B cell (primary cell): ENCODE results near the gene MEIS2. TPM values are rescaled to one million over a fixed set of nuclear protein-coding genes. Genes with fewer than 3 reads are reported as not detected.

Experiments used
- ATAC-seq: fragments of 200-7000 bp; cut with Tn5 transposase; one replicate; pipeline ENCODE4 v1.10.0; 2021; ENCODE audit warnings: low read depth, mild to moderate bottlenecking, moderate number of reproducible peaks, moderate library complexity
- CTCF ChIA-PET: fragments of 350-600 bp; sonication (Branson Sonifier 250); formaldehyde crosslinking; loops from one replicate; lab custom pipeline; 2021; ENCODE audit warnings: antibody characterized with exemption, inconsistent platforms; lab: Charles Lee
- POLR2A ChIA-PET: fragments of 350-600 bp; sonication (Branson Sonifier 250); formaldehyde crosslinking; loops from one replicate; lab custom pipeline; 2021; ENCODE audit warnings: antibody characterized with exemption; lab: Charles Lee
- DNase-seq: peaks from one replicate; pipeline ENCODE4 v3.0.0; 2013
- H2AFZ ChIP-seq: 2 replicates; pipeline ENCODE4 v1.6.1; 2012; ENCODE audit warnings: mild to moderate bottlenecking, low read depth, low read length; ENCODE audit not compliant: insufficient read depth, poor library complexity, severe bottlenecking
- H3K27ac ChIP-seq, 2 donors: 1 replicate in 1 of 2; 2 replicates in 1 of 2; pipeline ENCODE4 v1.5.1; 2012 to 2013; ENCODE audit warnings: low read length in 2 of 2, mild to moderate bottlenecking in 2 of 2, moderate library complexity in 1 of 2
- H3K27me3 ChIP-seq, 4 experiments: fragments of 200-600 bp in 1 of 4; sonication (generic) in 1 of 4; replicated peaks in 1 of 4; 1 replicate in 2 of 4; 2 replicates in 2 of 4; pipeline versions ENCODE4 v1.6.1 to v1.7.0; 2013 to 2016; ENCODE audit warnings: low read length in 3 of 4, mild to moderate bottlenecking in 2 of 4, mixed read lengths in 1 of 4, moderate library complexity in 1 of 4; ENCODE audit not compliant: insufficient read depth in 4 of 4, control insufficient read depth in 3 of 4; ENCODE audit errors: control extremely low read depth in 1 of 4
- H3K36me3 ChIP-seq, 2 experiments: replicated peaks in 1 of 2; 1 replicate in 1 of 2; 2 replicates in 1 of 2; pipeline versions ENCODE4 v1.6.1 to v1.7.1; 2013; ENCODE audit warnings: low read length in 1 of 2; ENCODE audit not compliant: insufficient read depth in 2 of 2, control insufficient read depth in 1 of 2; ENCODE audit errors: control extremely low read depth in 1 of 2, extremely low read depth in 1 of 2
- H3K4me1 ChIP-seq, 2 donors: fragments of 200-600 bp in 1 of 2; sonication (generic) in 1 of 2; 1 replicate in 1 of 2; 2 replicates in 1 of 2; pipeline versions ENCODE4 v1.5.1 to v1.6.1; 2013 to 2017; ENCODE audit warnings: low read length in 2 of 2; ENCODE audit not compliant: control insufficient read depth in 2 of 2, insufficient read depth in 2 of 2
- H3K4me2 ChIP-seq: replicated peaks from 2 replicates; pipeline ENCODE3; 2012; ENCODE audit warnings: mild to moderate bottlenecking, low read depth, low read length; ENCODE audit not compliant: poor library complexity, severe bottlenecking
- H3K4me3 ChIP-seq, 5 experiments: fragments of 200-600 bp in 1 of 5; sonication (generic) in 1 of 5; 1 replicate in 3 of 5; 2 replicates in 2 of 5; pipeline versions ENCODE4 v1.5.1 to v1.7.0; 2011 to 2016; ENCODE audit warnings: low read length in 4 of 5, mild to moderate bottlenecking in 4 of 5, low read depth in 2 of 5, control low read depth in 1 of 5, moderate library complexity in 1 of 5; ENCODE audit not compliant: insufficient read depth in 1 of 5; ENCODE audit errors: control extremely low read depth in 1 of 5, extremely low read depth in 1 of 5
- H3K79me2 ChIP-seq: fragments of 200-600 bp; sonication (generic); one replicate; pipeline ENCODE4 v1.6.0; 2016; ENCODE audit warnings: low read length; ENCODE audit not compliant: control insufficient read depth, insufficient read depth
- H3K9ac ChIP-seq: fragments of 200-600 bp; sonication (generic); 2 replicates; pipeline ENCODE4 v1.6.1; 2017; ENCODE audit warnings: mild to moderate bottlenecking, low read length, moderate library complexity
- H3K9me3 ChIP-seq, 3 donors: one replicate each; pipeline versions ENCODE4 v1.6.1 to v1.7.1; 2013; ENCODE audit warnings: low read length in 2 of 3; ENCODE audit not compliant: control insufficient read depth in 2 of 3, insufficient read depth in 1 of 3; ENCODE audit errors: control extremely low read depth in 1 of 3
- H4K20me1 ChIP-seq: 2 replicates; pipeline ENCODE4 v1.6.0; 2012; ENCODE audit warnings: mild to moderate bottlenecking, low read length; ENCODE audit not compliant: insufficient read depth, control insufficient read depth, poor library complexity, severe bottlenecking
- H3K27ac Mint-ChIP-seq: one replicate; pipeline ENCODE4 v1.8.0; 2021; ENCODE audit warnings: mixed read lengths
- H3K27me3 Mint-ChIP-seq: one replicate; pipeline ENCODE4 v1.8.0; 2021; ENCODE audit warnings: mixed read lengths
- H3K4me1 Mint-ChIP-seq: one replicate; pipeline ENCODE4 v1.8.0; 2021; ENCODE audit warnings: mixed read lengths
- H3K4me3 Mint-ChIP-seq: one replicate; pipeline ENCODE4 v1.8.0; 2021; ENCODE audit warnings: mixed read lengths
- H3K9me3 Mint-ChIP-seq: one replicate; pipeline ENCODE4 v1.8.0; 2022; ENCODE audit warnings: mixed read lengths; ENCODE audit not compliant: insufficient read depth
- EZH2 ChIP-seq: IDR thresholded peaks from 2 replicates; pipeline ENCODE4 v1.6.1; 2012; ENCODE audit warnings: borderline replicate concordance, low read depth, mild to moderate bottlenecking, moderate library complexity, low read length; ENCODE audit not compliant: insufficient read depth, poor library complexity, severe bottlenecking
- WGBS: methylation state at CpG from one replicate; pipeline ENCODE4 v1.1.5; 2013; ENCODE audit warnings: missing lambda C conversion rate; ENCODE audit not compliant: insufficient coverage; 5-methylcytosine and 5-hydroxymethylcytosine counted together
- intact Hi-C: fragments of 100-400 bp; cut with micrococcal nuclease; formaldehyde crosslinking; loops from one replicate; pipeline ENCODE4 v1.10.0; 2022
- polyA plus RNA-seq: library from polyadenylated mRNA; depleted of rRNA; stranded (reverse); fragments of >200 nt; gene quantifications from 2 replicates; pipeline ENCODE4 v1.2.3, GENCODE V29; 2012
- total RNA-seq, 2 donors: library from RNA; stranded (reverse); fragments of 120-200 nt in 1 of 2; gene quantifications; 1 replicate in 1 of 2; 2 replicates in 1 of 2; pipeline versions ENCODE4 v1.2.3 to v1.2.4, GENCODE V29; 2013 to 2022
- TF ChIP-seq, protein P1 (sequence below): fragments of 200-600 bp; IDR thresholded peaks from one replicate; pipeline ENCODE4 v1.8.0; 2022; ENCODE audit warnings: antibody characterized with exemption, mild to moderate bottlenecking

MEIS2 gene
- total and polyA plus RNA-seq, 2 donors (not counting 1 experiment from before 2014, with no cell fraction given), result 0.22 TPM; not detected in 1

DNA sequence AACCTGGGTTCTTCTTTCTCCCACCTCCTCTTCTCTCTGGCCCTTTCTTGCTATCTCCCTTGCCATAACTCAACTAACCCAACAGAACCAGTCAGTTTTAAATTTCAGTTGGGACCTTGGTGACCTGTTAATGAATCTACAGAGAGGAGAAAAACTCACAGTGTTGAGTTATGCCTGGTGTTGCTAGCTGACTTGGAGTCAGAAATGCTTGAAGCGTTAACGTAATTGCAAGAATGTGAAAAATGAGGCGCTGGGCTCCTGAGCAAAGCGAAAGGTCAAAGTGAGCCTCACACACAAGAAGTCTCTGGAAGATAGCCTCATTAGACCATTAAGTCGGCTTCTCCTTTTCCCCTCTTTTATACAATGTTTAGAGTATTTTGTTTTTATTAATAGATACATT is 18.4 kb downstream of the MEIS2 start:
- Histone ChIP-seq H3K9ac (no peak overlapping the region), H3K4me1 (no peaks in the 10 kb centered on the region), H3K36me3 (no peaks in the 10 kb centered on the region), H2AFZ (no peak overlapping the region), H3K4me3 (no peak overlapping the region), H3K4me2 (no peak overlapping the region), H3K27ac (no peak overlapping the region), H3K79me2 (no peaks in the 10 kb centered on the region), H4K20me1 (no peaks in the 10 kb centered on the region), H3K9me3 (no peaks in the 10 kb centered on the region), H3K27me3 (no peaks in the 10 kb centered on the region)
- TF ChIP-seq, protein P1, sequence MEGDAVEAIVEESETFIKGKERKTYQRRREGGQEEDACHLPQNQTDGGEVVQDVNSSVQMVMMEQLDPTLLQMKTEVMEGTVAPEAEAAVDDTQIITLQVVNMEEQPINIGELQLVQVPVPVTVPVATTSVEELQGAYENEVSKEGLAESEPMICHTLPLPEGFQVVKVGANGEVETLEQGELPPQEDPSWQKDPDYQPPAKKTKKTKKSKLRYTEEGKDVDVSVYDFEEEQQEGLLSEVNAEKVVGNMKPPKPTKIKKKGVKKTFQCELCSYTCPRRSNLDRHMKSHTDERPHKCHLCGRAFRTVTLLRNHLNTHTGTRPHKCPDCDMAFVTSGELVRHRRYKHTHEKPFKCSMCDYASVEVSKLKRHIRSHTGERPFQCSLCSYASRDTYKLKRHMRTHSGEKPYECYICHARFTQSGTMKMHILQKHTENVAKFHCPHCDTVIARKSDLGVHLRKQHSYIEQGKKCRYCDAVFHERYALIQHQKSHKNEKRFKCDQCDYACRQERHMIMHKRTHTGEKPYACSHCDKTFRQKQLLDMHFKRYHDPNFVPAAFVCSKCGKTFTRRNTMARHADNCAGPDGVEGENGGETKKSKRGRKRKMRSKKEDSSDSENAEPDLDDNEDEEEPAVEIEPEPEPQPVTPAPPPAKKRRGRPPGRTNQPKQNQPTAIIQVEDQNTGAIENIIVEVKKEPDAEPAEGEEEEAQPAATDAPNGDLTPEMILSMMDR, result no peak
- no peak for TF ChIP-seq EZH2
- H3K9me3 Mint-ChIP-seq, result no peaks in the 10 kb centered on the region
- H3K27me3 Mint-ChIP-seq, result no peaks in the 10 kb centered on the region
- DNase-seq (no peak), ATAC-seq (no peak)
- H3K27ac Mint-ChIP-seq, result no peak overlapping the region
- intact Hi-C loops, result no loop called here
- peaks cover 2% of the 10 kb centered on the region for H3K4me1 Mint-ChIP-seq
- CTCF ChIA-PET, result no interaction called here
- H3K4me3 Mint-ChIP-seq, result no peak overlapping the region
- WGBS, result no CpG with 5 or more reads among the region's 5 CpGs
- POLR2A ChIA-PET, result no interaction called here

DNA sequence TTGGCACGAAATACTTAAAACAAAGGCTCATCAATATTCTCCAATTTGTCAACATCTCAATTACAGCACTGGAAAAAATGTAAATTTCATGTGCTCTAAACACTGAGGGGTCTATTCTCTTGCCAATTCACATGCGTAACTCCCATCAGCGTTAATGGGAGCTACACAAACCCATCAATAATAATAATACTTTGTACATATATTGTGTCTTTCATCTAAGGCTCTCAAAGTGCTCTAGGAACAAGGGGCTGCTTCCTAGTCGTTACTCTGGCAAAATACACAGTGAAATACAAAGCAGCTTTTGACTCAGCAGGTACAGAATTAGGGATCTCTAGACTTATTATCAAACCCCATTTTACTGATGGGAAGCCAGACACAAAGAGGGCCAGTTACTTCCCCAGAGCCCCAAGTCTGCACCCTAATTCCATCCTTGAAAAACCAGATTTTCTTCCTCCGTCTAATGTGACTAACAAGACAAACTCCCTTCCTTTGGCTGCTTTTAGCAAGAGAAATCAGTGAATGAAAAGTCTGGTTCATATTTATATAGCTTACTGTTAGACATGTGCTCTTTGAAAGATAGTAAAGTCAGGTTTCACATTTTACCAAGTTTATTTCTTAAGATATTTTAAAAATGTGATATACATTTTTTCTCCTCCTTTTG is 20.0 kb downstream of the MEIS2 start:
- TF ChIP-seq, protein P1, result no peak
- no peak for TF ChIP-seq EZH2
- Histone ChIP-seq H3K9me3 (no peaks in the 10 kb centered on the region), H3K4me2 (no peak overlapping the region), H4K20me1 (no peaks in the 10 kb centered on the region), H3K27me3 (no peaks in the 10 kb centered on the region), H3K9ac (no peak overlapping the region), H3K79me2 (no peaks in the 10 kb centered on the region), H3K4me1 (no peaks in the 10 kb centered on the region), H3K27ac (no peak overlapping the region), H3K36me3 (no peaks in the 10 kb centered on the region), H2AFZ (no peak overlapping the region), H3K4me3 (no peak overlapping the region)
- intact Hi-C loops, result no loop called here
- no peak overlapping the region for H3K27ac Mint-ChIP-seq
- POLR2A ChIA-PET, result no interaction called here
- H3K4me1 Mint-ChIP-seq, result no peaks in the 10 kb centered on the region
- H3K9me3 Mint-ChIP-seq, result no peaks in the 10 kb centered on the region
- 67% methylated on average over 2 of the region's 5 CpGs for WGBS
- H3K4me3 Mint-ChIP-seq, result no peak overlapping the region
- peaks cover 3% of the 10 kb centered on the region for H3K27me3 Mint-ChIP-seq
- no peak for ATAC-seq
- CTCF ChIA-PET, result no interaction called here
- DNase-seq, result no peak
